ENCODE measurements around the gene PARN.

- TF ChIP-seq, protein P1, sequence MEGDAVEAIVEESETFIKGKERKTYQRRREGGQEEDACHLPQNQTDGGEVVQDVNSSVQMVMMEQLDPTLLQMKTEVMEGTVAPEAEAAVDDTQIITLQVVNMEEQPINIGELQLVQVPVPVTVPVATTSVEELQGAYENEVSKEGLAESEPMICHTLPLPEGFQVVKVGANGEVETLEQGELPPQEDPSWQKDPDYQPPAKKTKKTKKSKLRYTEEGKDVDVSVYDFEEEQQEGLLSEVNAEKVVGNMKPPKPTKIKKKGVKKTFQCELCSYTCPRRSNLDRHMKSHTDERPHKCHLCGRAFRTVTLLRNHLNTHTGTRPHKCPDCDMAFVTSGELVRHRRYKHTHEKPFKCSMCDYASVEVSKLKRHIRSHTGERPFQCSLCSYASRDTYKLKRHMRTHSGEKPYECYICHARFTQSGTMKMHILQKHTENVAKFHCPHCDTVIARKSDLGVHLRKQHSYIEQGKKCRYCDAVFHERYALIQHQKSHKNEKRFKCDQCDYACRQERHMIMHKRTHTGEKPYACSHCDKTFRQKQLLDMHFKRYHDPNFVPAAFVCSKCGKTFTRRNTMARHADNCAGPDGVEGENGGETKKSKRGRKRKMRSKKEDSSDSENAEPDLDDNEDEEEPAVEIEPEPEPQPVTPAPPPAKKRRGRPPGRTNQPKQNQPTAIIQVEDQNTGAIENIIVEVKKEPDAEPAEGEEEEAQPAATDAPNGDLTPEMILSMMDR (IDR thresholded peaks at IDR 0.05), result no peak
- TF ChIP-seq CHD2 (IDR thresholded peaks at IDR 0.05; ENCODE audit: low read length, partially characterized antibody) (no peak), POLR2A (IDR thresholded peaks at IDR 0.05; ENCODE audit: low read length) (no peak), RFX5 (IDR thresholded peaks at IDR 0.05) (no peak)
Measured at GRCh38 chr16:14496047-14496770, 133.9 kb downstream of the PARN start.
